GM19023 (cell line): Measurements from ENCODE around the gene BTNL2.
A peak's percentile ranks its signal among the peaks of the same experiment; 100 is the strongest.

ENCODE experiments used
- ATAC-seq: cut with Tn5 transposase; IDR thresholded peaks from one replicate; pipeline ENCODE4 v1.9.1; 2021; ENCODE audit warnings: mild to moderate bottlenecking, moderate library complexity; ENCODE audit not compliant: unreplicated experiment

BTNL2 gene

DNA sequence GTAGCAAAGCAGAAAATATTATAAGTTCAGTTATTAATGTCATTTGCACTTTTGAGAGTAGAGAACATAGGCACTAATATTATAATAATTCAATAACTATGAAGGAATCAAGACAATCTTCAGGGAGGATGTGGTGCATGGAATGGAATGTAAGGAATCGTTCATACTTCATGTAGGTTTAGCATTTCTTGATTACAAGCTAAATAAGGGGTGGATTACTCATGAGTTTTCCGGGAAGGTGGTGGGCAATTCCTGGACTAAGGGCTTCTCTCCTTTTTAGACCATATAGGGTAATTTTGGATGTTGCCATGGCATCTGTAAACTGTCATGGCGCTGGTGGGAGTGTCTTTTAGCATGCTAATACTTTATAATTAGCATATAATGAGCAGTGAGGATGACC is 9.1 kb upstream of the BTNL2 start:
- ATAC-seq = no peak

GRCh38 chr6:32415521-32416019 is 8.6 kb upstream of the BTNL2 start:
- no peak for ATAC-seq

GRCh38 chr6:32413427-32414047 is 6.6 kb upstream of the BTNL2 start:
- no peak for ATAC-seq

GRCh38 chr6:32411566-32412327 is 4.8 kb upstream of the BTNL2 start:
- ATAC-seq = no peak

DNA sequence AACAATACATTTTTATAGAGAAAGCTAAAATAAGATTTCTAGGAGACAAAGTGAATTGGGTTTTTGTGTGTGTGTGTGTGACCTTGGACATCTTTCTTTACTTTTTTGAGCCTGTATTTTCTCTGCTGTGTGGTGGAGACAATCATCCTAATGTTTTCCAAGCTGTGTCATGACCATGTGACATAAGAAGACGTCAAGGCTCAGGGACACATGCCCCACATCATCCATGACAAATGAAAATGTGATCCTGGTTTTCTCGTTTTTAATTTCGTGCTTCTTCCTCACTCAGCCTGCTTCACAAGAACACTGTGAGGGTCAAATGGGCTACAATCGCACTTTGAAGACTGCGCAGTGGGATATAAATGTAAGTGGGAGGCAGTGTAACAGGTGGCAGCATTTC is 3.9 kb upstream of the BTNL2 start:
- ATAC-seq = no peak

DNA sequence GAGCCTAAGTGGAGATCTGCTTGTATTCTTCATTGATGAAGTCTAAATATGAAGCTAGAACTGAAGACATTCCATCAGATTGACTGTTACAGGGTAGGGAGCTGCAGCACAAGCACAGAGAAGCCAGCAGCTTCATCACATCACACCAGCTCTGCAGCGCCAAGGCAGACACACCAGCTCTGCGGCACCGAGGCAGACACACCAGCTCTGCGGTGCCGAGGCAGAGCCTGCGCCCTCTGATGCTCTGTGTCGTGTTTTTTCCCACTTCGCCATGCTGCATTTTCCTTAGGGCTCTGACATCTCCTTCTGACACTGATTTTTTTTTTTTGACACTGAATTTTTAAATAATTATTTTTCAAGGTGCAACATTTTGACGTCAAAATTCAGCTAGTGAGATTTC is 784 bp downstream of the BTNL2 start:
- ATAC-seq = no peak

- no peak for ATAC-seq
These were observed 1.3 kb downstream of the BTNL2 start for GRCh38 chr6:32405656-32406055.

GRCh38 chr6:32402812-32403211 is 4.2 kb downstream of the BTNL2 start:
- ATAC-seq = no peak

DNA sequence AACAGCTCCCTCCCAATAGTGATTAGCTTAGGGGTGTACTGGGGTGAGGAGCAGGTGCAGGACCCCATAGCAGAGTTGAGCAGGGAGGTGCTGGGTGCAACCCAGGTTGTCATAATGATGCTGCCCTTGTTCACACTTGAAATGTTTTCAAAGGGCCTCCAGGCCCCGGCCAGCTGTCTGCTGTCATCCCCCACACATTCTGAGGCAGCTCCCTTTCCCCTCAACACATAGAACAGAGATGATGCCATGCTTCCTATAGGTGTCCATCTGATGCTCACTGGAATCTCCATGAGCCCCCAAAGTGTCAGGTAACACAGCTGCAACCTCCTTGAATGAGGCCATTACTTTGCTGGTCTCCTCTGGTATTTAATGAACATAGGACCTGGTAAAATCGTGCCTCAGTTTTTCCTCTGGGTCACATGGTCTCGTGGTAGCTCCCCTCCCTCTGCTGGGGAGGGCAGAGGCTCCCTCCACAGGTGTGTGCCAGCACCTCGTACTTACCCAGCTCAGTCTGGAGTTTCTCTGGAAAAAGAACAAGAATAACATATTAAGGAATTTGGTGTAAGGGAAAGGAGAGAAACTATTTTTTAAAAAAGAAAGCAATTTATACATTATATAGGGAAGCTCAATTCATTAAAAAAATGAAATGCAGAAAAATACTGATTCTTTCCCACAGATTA is 5.6 kb downstream of the BTNL2 start:
- no peak for ATAC-seq

- ATAC-seq = peak; percentile 79
These were observed 9.6 kb downstream of the BTNL2 start for GRCh38 chr6:32397252-32397920.

- ATAC-seq = no peak
These were observed 11.0 kb downstream of the BTNL2 start for GRCh38 chr6:32396028-32396427.

DNA sequence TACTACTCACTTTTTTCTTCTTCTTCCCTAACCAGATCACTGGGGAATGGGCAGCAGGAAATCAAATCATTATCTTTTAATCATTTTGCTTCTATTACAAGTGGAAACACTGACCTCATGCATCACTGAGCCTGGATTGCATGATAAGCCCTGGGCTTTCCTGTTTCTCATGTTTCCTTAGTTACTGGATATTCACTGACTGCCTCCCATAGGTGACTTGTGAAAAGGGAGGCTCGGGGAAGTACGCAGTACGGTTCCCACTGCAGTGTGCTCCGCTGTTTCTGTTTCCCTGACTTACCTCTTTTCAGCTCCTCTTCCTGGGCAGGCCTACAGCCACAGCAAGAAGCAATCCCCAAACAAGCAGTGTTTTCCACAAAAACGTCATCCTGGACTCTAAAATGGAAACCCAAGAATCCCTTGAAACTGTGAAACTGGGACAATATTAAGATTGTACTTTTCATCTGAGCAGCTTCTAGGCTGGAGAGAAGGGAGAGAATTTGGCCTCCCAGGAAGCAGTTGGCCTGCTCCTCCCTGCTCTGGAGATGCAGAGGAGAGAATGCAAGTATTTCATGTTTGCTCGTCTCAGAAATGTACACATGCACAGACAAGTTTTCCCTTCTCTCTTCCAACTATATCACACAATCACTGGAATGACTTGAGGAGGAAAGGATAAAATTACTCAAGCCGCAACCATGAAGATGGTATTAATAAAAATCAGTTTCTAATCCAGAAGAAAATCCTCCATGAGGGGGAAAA is 13.1 kb downstream of the BTNL2 start:
- no peak for ATAC-seq

DNA sequence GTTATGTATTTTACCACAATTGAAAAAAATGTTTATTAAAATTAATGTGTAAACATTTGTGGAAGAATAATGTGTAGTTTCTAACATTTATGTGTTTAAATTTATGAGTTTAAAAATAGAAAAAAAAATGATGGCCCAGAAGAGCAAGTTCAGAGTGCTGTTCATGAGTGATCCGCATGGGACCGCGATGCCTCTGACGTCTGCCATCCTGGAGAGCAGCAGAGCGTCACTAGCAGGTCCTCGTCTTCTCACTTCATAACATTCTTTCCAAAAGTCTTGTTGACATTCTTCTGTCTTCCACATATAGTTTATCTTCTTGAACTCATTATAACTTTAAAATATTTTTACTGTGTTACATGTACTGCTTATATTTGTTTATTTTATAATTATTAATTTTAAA is 15.5 kb downstream of the BTNL2 start:
- no peak for ATAC-seq

DNA sequence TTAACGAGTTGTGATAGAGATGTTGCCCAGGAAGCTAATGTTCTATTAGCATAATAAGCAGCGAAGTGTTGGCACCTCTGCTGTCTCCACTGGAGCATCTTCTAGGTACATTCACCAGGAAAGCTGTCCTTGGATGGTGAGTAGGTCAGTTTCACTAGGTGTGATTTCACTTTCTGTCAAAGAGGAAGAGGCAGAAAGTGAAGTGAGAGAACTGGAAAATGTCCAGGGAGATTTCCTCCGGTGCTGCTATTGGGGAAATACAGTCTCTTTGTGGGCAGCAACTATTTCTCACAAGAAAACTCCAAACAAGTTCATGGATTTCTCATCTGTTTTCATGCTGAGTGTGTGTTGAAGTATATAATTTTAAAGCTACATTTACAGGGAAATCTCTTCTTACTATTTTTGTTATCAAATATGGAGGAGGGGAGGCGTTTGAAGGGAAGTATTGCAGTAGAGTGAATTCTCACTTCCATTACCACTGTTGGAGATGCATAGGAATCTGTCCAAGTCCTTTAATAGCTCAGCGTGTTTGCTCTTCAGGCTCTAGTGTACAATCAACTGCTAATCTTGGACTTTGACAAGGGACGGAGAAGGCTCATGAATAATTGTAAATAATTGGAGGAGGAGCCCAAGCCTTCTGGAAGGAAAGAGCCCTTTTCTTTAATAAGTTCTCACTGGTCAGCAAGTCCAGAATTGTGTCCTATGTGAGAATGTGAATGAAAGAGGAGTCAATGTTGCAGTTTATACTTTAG is 19.2 kb downstream of the BTNL2 start:
- no peak for ATAC-seq

GRCh38 chr6:32386040-32386439 is 20.9 kb downstream of the BTNL2 start:
- no peak for ATAC-seq

GRCh38 chr6:32382757-32383420 is 24.1 kb downstream of the BTNL2 start:
- no peak for ATAC-seq

- ATAC-seq = no peak
These were observed 27.4 kb downstream of the BTNL2 start for GRCh38 chr6:32379545-32379944.

DNA sequence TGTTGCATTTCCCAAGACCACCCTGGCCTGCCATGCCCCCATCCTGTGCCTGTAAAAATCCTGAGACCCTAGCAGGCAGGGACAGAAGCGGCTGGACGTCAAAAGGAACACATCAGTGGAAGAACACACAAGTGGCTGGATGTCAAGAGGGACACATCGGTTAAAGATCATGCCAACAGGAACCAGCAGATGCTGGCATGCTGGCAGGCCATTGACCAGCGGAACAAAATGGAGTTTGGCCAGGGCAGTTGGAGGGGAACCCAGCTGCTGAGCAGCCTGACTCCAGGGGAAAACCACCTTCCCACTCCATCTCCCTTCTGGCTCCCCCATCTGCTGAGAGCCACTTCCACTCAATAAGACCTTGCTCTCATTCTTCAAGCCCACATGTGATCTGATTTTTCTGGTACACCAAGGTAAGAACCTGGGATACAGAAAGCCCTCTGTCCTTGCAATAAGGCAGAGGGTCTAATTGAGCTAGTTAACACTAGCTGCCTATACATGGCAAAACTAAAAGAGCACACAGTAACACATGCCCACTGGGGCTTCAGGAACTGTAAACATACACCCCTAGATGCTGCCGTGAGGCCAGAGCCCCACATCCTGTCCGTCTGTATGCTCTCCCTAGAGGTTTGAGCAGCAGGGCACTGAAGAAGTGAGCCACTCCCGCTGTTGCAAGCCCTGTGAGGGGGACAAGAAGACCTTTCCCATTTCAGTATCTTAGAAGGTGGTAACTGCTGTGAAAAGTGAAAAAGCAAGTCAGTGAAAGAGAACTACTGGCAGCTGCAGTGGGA is 31.0 kb downstream of the BTNL2 start:
- ATAC-seq = no peak

GRCh38 chr6:32371803-32372202 is 35.2 kb downstream of the BTNL2 start, which contains the start of gene TSBP1:
Gene TSBP1 (minus strand): TSS chr6:32371903. CDS start chr6:32371706, 197 bp downstream.
- ATAC-seq = no peak
